ENCODE data around the gene GIGYF1. TPM values are rescaled to one million over a fixed set of nuclear protein-coding genes. Genes with fewer than 3 reads are reported as not detected.

The GIGYF1 gene
- total and polyA plus RNA-seq, 2 of the 4 experiments (the other 2 are of a cell fraction), result 3.0 to 10.7 TPM

DNA sequence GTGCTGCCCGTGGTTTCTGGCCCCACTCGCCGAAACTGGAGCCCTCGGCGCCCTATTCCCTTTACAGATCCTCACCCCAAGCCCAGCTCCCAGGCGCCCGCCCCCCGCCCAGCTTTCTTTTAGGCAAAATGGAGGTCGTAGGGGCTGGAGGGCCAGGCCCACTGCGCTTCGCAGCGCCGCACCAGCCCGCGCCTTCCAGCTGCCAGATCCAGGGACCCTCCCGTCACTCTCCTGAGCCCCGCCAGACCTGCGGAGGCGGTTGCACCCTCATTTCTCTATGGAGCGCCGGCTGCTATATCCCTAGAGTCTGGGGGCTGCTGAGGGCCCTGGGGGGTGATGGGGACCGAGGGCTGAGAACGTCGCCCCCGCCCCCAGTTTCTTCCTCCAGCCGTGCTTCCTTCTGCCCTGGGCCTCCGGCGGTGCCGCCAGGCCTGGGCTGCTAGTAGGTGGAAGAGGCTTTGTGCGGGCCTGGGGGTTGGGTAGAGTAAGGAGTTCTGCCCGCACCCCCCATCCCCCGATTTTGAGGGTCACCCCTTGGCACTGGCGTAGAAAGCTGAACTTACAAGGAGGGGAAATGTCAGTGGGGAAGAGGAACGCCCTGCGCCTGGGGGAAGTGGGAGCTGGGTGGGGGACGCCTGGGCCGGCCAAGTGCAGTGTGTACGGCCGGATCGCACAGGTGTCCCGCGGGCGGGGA lies 19.5 kb downstream of the GIGYF1 start:
- Histone ChIP-seq H3K18ac (ENCODE audit: low read depth, low read length) (no peak overlapping the region; the same call in 1 of the 2 replicates), H4K8ac (ENCODE audit: low read depth in 2 of 2, low read length in 2 of 2) (peak overlapping the region; percentile 70 to 74; a peak in 2 of 4 replicates), H3K4me2 (ENCODE audit: low read depth, low read length) (peak overlapping the region; percentile 83), H3K4ac (ENCODE audit: low read depth, low read length) (peak overlapping the region; percentile 94), H3K4me1 (ENCODE audit: control insufficient read depth, insufficient read depth, low read length) (peaks cover 4% of the 10 kb centered on the region; the same call in 1 of the 2 replicates), H3K56ac (ENCODE audit: extremely low read depth, insufficient read depth, low read length) (peak overlapping the region; percentile 61), H3K9me3 (ENCODE audit: control insufficient read depth, insufficient read depth, low read length) (no peaks in the 10 kb centered on the region), H3K23ac (ENCODE audit: low read depth, low read length) (peak overlapping the region; percentile 92), H2AK9ac (replicated peaks; ENCODE audit: low read depth, low read length, poor library complexity) (peak overlapping the region; percentile 97), H2BK20ac (ENCODE audit: low read depth, low read length) (no peak overlapping the region), H3K27me3 (ENCODE audit: control insufficient read depth, insufficient read depth, low read length) (no peaks in the 10 kb centered on the region), H4K91ac (ENCODE audit: insufficient read depth, low read depth, low read length) (peak overlapping the region; percentile 82; the same call in 1 of the 2 replicates), H3K36me3 (ENCODE audit: control insufficient read depth, insufficient read depth, low read length) (peaks cover 30% of the 10 kb centered on the region), H2BK15ac (ENCODE audit: low read depth, low read length) (no peak overlapping the region), H2BK5ac (ENCODE audit: low read depth, low read length, poor library complexity, severe bottlenecking) (peak overlapping the region; percentile 90), H3K4me3 (ENCODE audit: insufficient read depth, low read depth, low read length) (peak overlapping the region; percentile 85), H4K5ac (ENCODE audit: low read depth, low read length) (no peak overlapping the region), H3K14ac (replicated peaks; ENCODE audit: low read depth, low read length) (peak overlapping the region; percentile 89), H2AK5ac (ENCODE audit: low read depth, low read length) (peak overlapping the region; percentile 94), H2BK120ac (ENCODE audit: low read depth, low read length) (peak overlapping the region; percentile 54; the same call in 1 of the 2 replicates), H3K79me1 (ENCODE audit: low read depth in 1 of 2, low read length in 2 of 2) (peaks cover 13 to 35% of the 10 kb centered on the region in 2 experiments), H3K9ac (ENCODE audit: low read depth, low read length) (peak overlapping the region; percentile 90), H3K27ac (ENCODE audit: insufficient read depth, low read length) (peak overlapping the region; percentile 97), H2AFZ (replicated peaks; ENCODE audit: low read length, poor library complexity) (peak overlapping the region; percentile 89), H4K20me1 (ENCODE audit: insufficient read depth, low read length) (peaks cover 38% of the 10 kb centered on the region), H3K9me1 (ENCODE audit: insufficient read depth, low read length) (0 out of 2 replicates have a peak, but pooled peaks cover 2% of the 10 kb centered on the region)
- no TSS peak for BruUV-seq (replicated peaks)
- WGBS, 2 experiments (ENCODE audit: extremely low coverage in 2 of 2, insufficient read length in 1 of 2), result 2% methylated on average over 9 of the region's 43 CpGs; no CpG with 5 or more reads in 1 of the 2 experiments
- ATAC-seq (ENCODE audit: low read depth) (no peak), DNase-seq (no peak)
- dilution Hi-C loops (cut with HindIII; ENCODE audit: low sequenced_read_pairs, unreplicated experiment), result no loop called here
- POLR2A ChIA-PET (ENCODE audit: unreplicated experiment), result no interaction called here
- intact Hi-C loops (cut with micrococcal nuclease), result no loop called here
- CTCF ChIA-PET, result no interaction called here
- TF ChIP-seq BHLHE40 (IDR thresholded peaks at IDR 0.05; ENCODE audit: low read depth, low read length) (no peak), MAFK (IDR thresholded peaks at IDR 0.05; ENCODE audit: low read depth, low read length) (no peak), MAZ (IDR thresholded peaks at IDR 0.05; ENCODE audit: borderline replicate concordance, low read depth, low read length) (no peak), CHD1 (IDR thresholded peaks at IDR 0.05; ENCODE audit: low read depth, low read length) (no peak), SMC3 (IDR thresholded peaks at IDR 0.05; ENCODE audit: low read depth, low read length) (no peak), FOS (IDR thresholded peaks at IDR 0.05; ENCODE audit: low read depth, low read length) (no peak), RAD21 (IDR thresholded peaks at IDR 0.05; ENCODE audit: low read length) (no peak)
- TF ChIP-seq, protein P1, sequence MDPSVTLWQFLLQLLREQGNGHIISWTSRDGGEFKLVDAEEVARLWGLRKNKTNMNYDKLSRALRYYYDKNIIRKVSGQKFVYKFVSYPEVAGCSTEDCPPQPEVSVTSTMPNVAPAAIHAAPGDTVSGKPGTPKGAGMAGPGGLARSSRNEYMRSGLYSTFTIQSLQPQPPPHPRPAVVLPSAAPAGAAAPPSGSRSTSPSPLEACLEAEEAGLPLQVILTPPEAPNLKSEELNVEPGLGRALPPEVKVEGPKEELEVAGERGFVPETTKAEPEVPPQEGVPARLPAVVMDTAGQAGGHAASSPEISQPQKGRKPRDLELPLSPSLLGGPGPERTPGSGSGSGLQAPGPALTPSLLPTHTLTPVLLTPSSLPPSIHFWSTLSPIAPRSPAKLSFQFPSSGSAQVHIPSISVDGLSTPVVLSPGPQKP (IDR thresholded peaks at IDR 0.05; ENCODE audit: borderline replicate concordance, low read depth, low read length), result no peak
- TF ChIP-seq, protein P2, sequence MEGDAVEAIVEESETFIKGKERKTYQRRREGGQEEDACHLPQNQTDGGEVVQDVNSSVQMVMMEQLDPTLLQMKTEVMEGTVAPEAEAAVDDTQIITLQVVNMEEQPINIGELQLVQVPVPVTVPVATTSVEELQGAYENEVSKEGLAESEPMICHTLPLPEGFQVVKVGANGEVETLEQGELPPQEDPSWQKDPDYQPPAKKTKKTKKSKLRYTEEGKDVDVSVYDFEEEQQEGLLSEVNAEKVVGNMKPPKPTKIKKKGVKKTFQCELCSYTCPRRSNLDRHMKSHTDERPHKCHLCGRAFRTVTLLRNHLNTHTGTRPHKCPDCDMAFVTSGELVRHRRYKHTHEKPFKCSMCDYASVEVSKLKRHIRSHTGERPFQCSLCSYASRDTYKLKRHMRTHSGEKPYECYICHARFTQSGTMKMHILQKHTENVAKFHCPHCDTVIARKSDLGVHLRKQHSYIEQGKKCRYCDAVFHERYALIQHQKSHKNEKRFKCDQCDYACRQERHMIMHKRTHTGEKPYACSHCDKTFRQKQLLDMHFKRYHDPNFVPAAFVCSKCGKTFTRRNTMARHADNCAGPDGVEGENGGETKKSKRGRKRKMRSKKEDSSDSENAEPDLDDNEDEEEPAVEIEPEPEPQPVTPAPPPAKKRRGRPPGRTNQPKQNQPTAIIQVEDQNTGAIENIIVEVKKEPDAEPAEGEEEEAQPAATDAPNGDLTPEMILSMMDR (conservative IDR thresholded peaks at IDR 0.05; ENCODE audit: low read depth, low read length), result no peak
- in situ Hi-C loops (cut with MboI; ENCODE audit: low sequenced_read_pairs), result loop anchor here (10.0 kb wide), 1 partner anchor 200 kb away; the partner anchor contains the start of gene TSC22D4

Measured in IMR-90 (cell line).